CD14-positive monocyte (primary cell): Measurements from ENCODE around the gene ALAS1. TPM values are rescaled to one million over a fixed set of nuclear protein-coding genes. Genes with fewer than 3 reads are reported as not detected.

ENCODE experiments used
- DNase-seq, 3 donors: peaks; one replicate each; pipeline ENCODE4 v3.0.0-alpha.2; 2011 to 2022
- H2AFZ ChIP-seq: 2 replicates; pipeline ENCODE4 v1.6.0; 2012; ENCODE audit warnings: mild to moderate bottlenecking, low read depth, low read length, inconsistent platforms; ENCODE audit not compliant: insufficient read depth, poor library complexity, severe bottlenecking
- H3K27ac ChIP-seq, 2 donors: 1 replicate in 1 of 2; 2 replicates in 1 of 2; pipeline ENCODE4 v1.5.1; 2012 to 2013; ENCODE audit warnings: low read length in 2 of 2, control low read depth in 1 of 2, inconsistent platforms in 1 of 2, low read depth in 1 of 2, mild to moderate bottlenecking in 1 of 2
- H3K27me3 ChIP-seq, 2 donors: one replicate each; pipeline versions ENCODE4 v1.6.0 to v1.6.1; 2011 to 2013; ENCODE audit warnings: low read length in 2 of 2; ENCODE audit not compliant: control insufficient read depth in 2 of 2, insufficient read depth in 2 of 2
- H3K36me3 ChIP-seq, 2 donors: replicated peaks in 1 of 2; 1 replicate in 1 of 2; 2 replicates in 1 of 2; pipeline versions ENCODE4 v1.5.1 to v1.6.1; 2012 to 2013; ENCODE audit warnings: low read length in 2 of 2, control low read depth in 1 of 2, inconsistent platforms in 1 of 2, mild to moderate bottlenecking in 1 of 2; ENCODE audit not compliant: insufficient read depth in 2 of 2, control insufficient read depth in 1 of 2
- H3K4me1 ChIP-seq, 2 donors: 1 replicate in 1 of 2; 2 replicates in 1 of 2; pipeline versions ENCODE4 v1.5.1 to v1.6.1; 2012 to 2013; ENCODE audit warnings: low read length in 2 of 2, control low read depth in 1 of 2, inconsistent platforms in 1 of 2, mild to moderate bottlenecking in 1 of 2, moderate library complexity in 1 of 2; ENCODE audit not compliant: insufficient read depth in 2 of 2, control insufficient read depth in 1 of 2
- H3K4me2 ChIP-seq: replicated peaks from 2 replicates; pipeline ENCODE3; 2012; ENCODE audit warnings: low read length, moderate library complexity, mild to moderate bottlenecking; ENCODE audit not compliant: poor library complexity, severe bottlenecking; ENCODE audit errors: extremely low read depth
- H3K4me3 ChIP-seq, 3 experiments: fragments of 200-600 bp in 1 of 3; sonication (generic) in 1 of 3; replicated peaks in 1 of 3; 1 replicate in 2 of 3; 2 replicates in 1 of 3; pipeline ENCODE4 v1.5.1; 2011 to 2013; ENCODE audit warnings: low read length in 3 of 3, mild to moderate bottlenecking in 3 of 3, control low read depth in 2 of 3, low read depth in 2 of 3, inconsistent platforms in 1 of 3, moderate library complexity in 1 of 3
- H3K79me2 ChIP-seq: 2 replicates; pipeline ENCODE4 v1.6.0; 2012; ENCODE audit warnings: mild to moderate bottlenecking, control low read depth, inconsistent platforms, low read length, moderate library complexity; ENCODE audit not compliant: insufficient read depth
- H3K9ac ChIP-seq: 2 replicates; pipeline ENCODE4 v1.6.0; 2017; ENCODE audit warnings: low read length, mild to moderate bottlenecking; ENCODE audit not compliant: insufficient read depth, poor library complexity, severe bottlenecking
- H3K9me3 ChIP-seq, 2 donors: replicated peaks in 1 of 2; 1 replicate in 1 of 2; 2 replicates in 1 of 2; pipeline versions ENCODE4 v1.5.1 to v1.6.1; 2012 to 2013; ENCODE audit warnings: low read length in 2 of 2, control low read depth in 1 of 2; ENCODE audit not compliant: control insufficient read depth in 1 of 2, insufficient read depth in 1 of 2
- H4K20me1 ChIP-seq: 2 replicates; pipeline ENCODE4 v1.6.0; 2012; ENCODE audit warnings: mild to moderate bottlenecking, low read length, control low read depth, moderate library complexity; ENCODE audit not compliant: insufficient read depth
- H3K27ac Mint-ChIP-seq, 7 donors: one replicate each; pipeline ENCODE4 v1.8.0; 2020; ENCODE audit warnings: mild to moderate bottlenecking in 7 of 7, mixed read lengths in 7 of 7, moderate library complexity in 6 of 7, inconsistent platforms in 2 of 7
- H3K27me3 Mint-ChIP-seq, 3 donors: one replicate each; pipeline ENCODE4 v1.8.0; 2021 to 2022; ENCODE audit warnings: low read depth in 3 of 3, mild to moderate bottlenecking in 3 of 3, mixed read lengths in 3 of 3, moderate library complexity in 3 of 3, inconsistent platforms in 1 of 3
- H3K36me3 Mint-ChIP-seq, 2 donors: one replicate each; pipeline ENCODE4 v1.8.0; 2020; ENCODE audit warnings: mixed read lengths in 2 of 2, inconsistent platforms in 1 of 2, mild to moderate bottlenecking in 1 of 2
- H3K4me1 Mint-ChIP-seq: one replicate; pipeline ENCODE4 v1.8.0; 2020; ENCODE audit warnings: mild to moderate bottlenecking, mixed read lengths
- H3K4me3 Mint-ChIP-seq, 2 donors: one replicate each; pipeline ENCODE4 v1.8.0; 2020; ENCODE audit warnings: mild to moderate bottlenecking in 2 of 2, mixed read lengths in 2 of 2, moderate library complexity in 1 of 2
- H3K9me3 Mint-ChIP-seq, 7 donors: one replicate each; pipeline ENCODE4 v1.8.0; 2020 to 2022; ENCODE audit warnings: mixed read lengths in 7 of 7, mild to moderate bottlenecking in 6 of 7, moderate library complexity in 6 of 7, inconsistent platforms in 2 of 7
- CTCF ChIP-seq: fragments of 200-600 bp; IDR thresholded peaks from one replicate; pipeline ENCODE4 v1.8.0; 2022; ENCODE audit warnings: antibody characterized with exemption, mild to moderate bottlenecking
- WGBS: methylation state at CpG from one replicate; pipeline ENCODE4 v1.1.5; 2013; ENCODE audit warnings: missing lambda C conversion rate; ENCODE audit not compliant: insufficient coverage; 5-methylcytosine and 5-hydroxymethylcytosine counted together
- intact Hi-C, 2 donors: fragments of 100-400 bp; cut with micrococcal nuclease; formaldehyde crosslinking; loops; one replicate each; pipeline versions ENCODE4 v1.15.0 to v1.15.1; 2023
- polyA plus RNA-seq, 3 donors: library from polyadenylated mRNA; depleted of rRNA in 1 of 3; unstranded in 2 of 3; stranded (reverse) in 1 of 3; fragments of 300-500 nt in 2 of 3; fragments of >200 nt in 1 of 3; fragmentation: Illumina TruSeq in 2 of 3; gene quantifications; 1 replicate in 2 of 3; 2 replicates in 1 of 3; pipeline ENCODE4 v1.2.3, GENCODE V29; 2012 to 2021

Gene ALAS1
- polyA plus RNA-seq, 3 donors = 20.9 to 84.7 (median 38.7) TPM

GRCh38 chr3:52208556-52208955, 10.6 kb downstream of the ALAS1 start:
- Mint-ChIP-seq H3K4me3 (no peak overlapping the region), H3K27ac (peak overlapping the region in 3 of 7 donors; percentile 1 to 28 (median 20)), H3K27me3 (peaks cover 0 to 3% (median 0%) of the 10 kb centered on the region in 3 donors), H3K36me3 (peaks cover 91 to 96% of the 10 kb centered on the region in 2 donors), H3K4me1 (peaks cover 46% of the 10 kb centered on the region), H3K9me3 (no peaks in the 10 kb centered on the region)
- no peaks in the 10 kb centered on the region for H4K20me1 ChIP-seq
- no peak overlapping the region for H3K9ac ChIP-seq
- peaks cover 88 to 94% of the 10 kb centered on the region in 2 donors for H3K36me3 ChIP-seq
- no peaks in the 10 kb centered on the region for H3K27me3 ChIP-seq
- no peak overlapping the region for H2AFZ ChIP-seq
- no peak for DNase-seq
- H3K4me1 ChIP-seq = peaks cover 34 to 41% of the 10 kb centered on the region in 2 donors
- H3K9me3 ChIP-seq = no peaks in the 10 kb centered on the region
- peaks cover 58% of the 10 kb centered on the region for H3K79me2 ChIP-seq
- TF ChIP-seq CTCF = no peak
- intact Hi-C loops = no loop called here
- H3K27ac ChIP-seq = peak overlapping the region in 1 of 2 donors; percentile 11
- no peak overlapping the region for H3K4me3 ChIP-seq
- WGBS = 100% methylated on average over 1 of the region's 4 CpGs
- no peak overlapping the region for H3K4me2 ChIP-seq

- Histone ChIP-seq H3K27ac (peak overlapping the region; percentile 60 to 77), H3K4me3 (peak overlapping the region in 1 of 3 experiments; percentile 48), H3K4me1 (peaks cover 23 to 26% of the 10 kb centered on the region in 2 donors), H3K4me2 (peak overlapping the region; percentile 50), H2AFZ (no peak overlapping the region), H3K36me3 (peaks cover 88 to 94% of the 10 kb centered on the region in 2 donors), H4K20me1 (peaks cover 2% of the 10 kb centered on the region), H3K9me3 (no peaks in the 10 kb centered on the region), H3K9ac (no peak overlapping the region), H3K27me3 (no peaks in the 10 kb centered on the region), H3K79me2 (peaks cover 46% of the 10 kb centered on the region)
- peaks cover 0 to 3% (median 0%) of the 10 kb centered on the region in 3 donors for H3K27me3 Mint-ChIP-seq
- DNase-seq = no peak
- no peak overlapping the region for H3K4me3 Mint-ChIP-seq
- TF ChIP-seq CTCF = no peak
- no peaks in the 10 kb centered on the region for H3K9me3 Mint-ChIP-seq
- H3K4me1 Mint-ChIP-seq = peaks cover 33% of the 10 kb centered on the region
- H3K27ac Mint-ChIP-seq = peak overlapping the region; percentile 83 to 95 (median 91)
- intact Hi-C loops = loop anchor here in 1 of 2 donors (5.0 kb wide), 1 partner anchor 53 kb away; no protein-coding TSS in a partner anchor
- H3K36me3 Mint-ChIP-seq = peaks cover 92 to 96% of the 10 kb centered on the region in 2 donors
These were observed 12.1 kb downstream of the ALAS1 start for GRCh38 chr3:52210037-52210436.
